Cardiac atrium fibroblast (primary cell): ENCODE measurements around the gene HMSD. TPM values are rescaled to one million over a fixed set of nuclear protein-coding genes. Genes with fewer than 3 reads are reported as not detected.

Source experiments
- total RNA-seq: library from RNA; depleted of rRNA; stranded (reverse); fragments of >200 nt; gene quantifications from 2 replicates; pipeline ENCODE4 v1.2.3, GENCODE V29; 2015

The HMSD gene
- not detected in 2 replicates for total RNA-seq

GRCh38 chr18:63949068-63949737 is at the start of gene HMSD:
TSS of gene HMSD (plus strand) at chr18:63949301. CDS start at chr18:63953456, 4,155 bp downstream.

GRCh38 chr18:63907664-63908063 is 41.4 kb upstream of the HMSD start, which contains the start of gene SERPINB10:
TSS of gene SERPINB10 (plus strand) at chr18:63907958. CDS start at chr18:63915511, 7,553 bp downstream.

GRCh38 chr18:63969942-63970808 is 21.1 kb downstream of the HMSD start, which contains the start of gene SERPINB8:
TSS of gene SERPINB8 (plus strand) at chr18:63970081. CDS start at chr18:63978309, 8,228 bp downstream.

Other genes with a start within 250 kb of the HMSD start
- not detected in 2 replicates for gene SERPINB11, start 246.3 kb upstream of the HMSD start, total RNA-seq
- gene SERPINB7, start 173.9 kb upstream of the HMSD start, total RNA-seq: not detected in 2 replicates
- not detected in 2 replicates for gene SERPINB2, start 61.6 kb upstream of the HMSD start, total RNA-seq
- not detected in 2 replicates for gene SERPINB10, start 41.3 kb upstream of the HMSD start, total RNA-seq
- gene SERPINB8, start 20.8 kb downstream of the HMSD start, total RNA-seq: 6.9 and 8.9 TPM in 2 replicates
- gene LINC00305, start 199.8 kb downstream of the HMSD start, total RNA-seq: not detected in 2 replicates